B cell (primary cell): ENCODE results near the gene IGFN1. TPM values are rescaled to one million over a fixed set of nuclear protein-coding genes. Genes with fewer than 3 reads are reported as not detected.

ENCODE experiments used
- ATAC-seq: fragments of 200-7000 bp; cut with Tn5 transposase; one replicate; pipeline ENCODE4 v1.10.0; 2021; ENCODE audit warnings: low read depth, mild to moderate bottlenecking, moderate number of reproducible peaks, moderate library complexity
- CTCF ChIA-PET: fragments of 350-600 bp; sonication (Branson Sonifier 250); formaldehyde crosslinking; loops from one replicate; lab custom pipeline; 2021; ENCODE audit warnings: antibody characterized with exemption, inconsistent platforms; lab: Charles Lee
- POLR2A ChIA-PET: fragments of 350-600 bp; sonication (Branson Sonifier 250); formaldehyde crosslinking; loops from one replicate; lab custom pipeline; 2021; ENCODE audit warnings: antibody characterized with exemption; lab: Charles Lee
- DNase-seq: peaks from one replicate; pipeline ENCODE4 v3.0.0; 2013
- H2AFZ ChIP-seq: 2 replicates; pipeline ENCODE4 v1.6.1; 2012; ENCODE audit warnings: mild to moderate bottlenecking, low read depth, low read length; ENCODE audit not compliant: insufficient read depth, poor library complexity, severe bottlenecking
- H3K27ac ChIP-seq, 2 donors: 1 replicate in 1 of 2; 2 replicates in 1 of 2; pipeline ENCODE4 v1.5.1; 2012 to 2013; ENCODE audit warnings: low read length in 2 of 2, mild to moderate bottlenecking in 2 of 2, moderate library complexity in 1 of 2
- H3K27me3 ChIP-seq, 4 experiments: fragments of 200-600 bp in 1 of 4; sonication (generic) in 1 of 4; replicated peaks in 1 of 4; 1 replicate in 2 of 4; 2 replicates in 2 of 4; pipeline versions ENCODE4 v1.6.1 to v1.7.0; 2013 to 2016; ENCODE audit warnings: low read length in 3 of 4, mild to moderate bottlenecking in 2 of 4, mixed read lengths in 1 of 4, moderate library complexity in 1 of 4; ENCODE audit not compliant: insufficient read depth in 4 of 4, control insufficient read depth in 3 of 4; ENCODE audit errors: control extremely low read depth in 1 of 4
- H3K36me3 ChIP-seq, 2 experiments: replicated peaks in 1 of 2; 1 replicate in 1 of 2; 2 replicates in 1 of 2; pipeline versions ENCODE4 v1.6.1 to v1.7.1; 2013; ENCODE audit warnings: low read length in 1 of 2; ENCODE audit not compliant: insufficient read depth in 2 of 2, control insufficient read depth in 1 of 2; ENCODE audit errors: control extremely low read depth in 1 of 2, extremely low read depth in 1 of 2
- H3K4me1 ChIP-seq, 2 donors: fragments of 200-600 bp in 1 of 2; sonication (generic) in 1 of 2; 1 replicate in 1 of 2; 2 replicates in 1 of 2; pipeline versions ENCODE4 v1.5.1 to v1.6.1; 2013 to 2017; ENCODE audit warnings: low read length in 2 of 2; ENCODE audit not compliant: control insufficient read depth in 2 of 2, insufficient read depth in 2 of 2
- H3K4me2 ChIP-seq: replicated peaks from 2 replicates; pipeline ENCODE3; 2012; ENCODE audit warnings: mild to moderate bottlenecking, low read depth, low read length; ENCODE audit not compliant: poor library complexity, severe bottlenecking
- H3K4me3 ChIP-seq, 5 experiments: fragments of 200-600 bp in 1 of 5; sonication (generic) in 1 of 5; 1 replicate in 3 of 5; 2 replicates in 2 of 5; pipeline versions ENCODE4 v1.5.1 to v1.7.0; 2011 to 2016; ENCODE audit warnings: low read length in 4 of 5, mild to moderate bottlenecking in 4 of 5, low read depth in 2 of 5, control low read depth in 1 of 5, moderate library complexity in 1 of 5; ENCODE audit not compliant: insufficient read depth in 1 of 5; ENCODE audit errors: control extremely low read depth in 1 of 5, extremely low read depth in 1 of 5
- H3K79me2 ChIP-seq: fragments of 200-600 bp; sonication (generic); one replicate; pipeline ENCODE4 v1.6.0; 2016; ENCODE audit warnings: low read length; ENCODE audit not compliant: control insufficient read depth, insufficient read depth
- H3K9ac ChIP-seq: fragments of 200-600 bp; sonication (generic); 2 replicates; pipeline ENCODE4 v1.6.1; 2017; ENCODE audit warnings: mild to moderate bottlenecking, low read length, moderate library complexity
- H3K9me3 ChIP-seq, 3 donors: one replicate each; pipeline versions ENCODE4 v1.6.1 to v1.7.1; 2013; ENCODE audit warnings: low read length in 2 of 3; ENCODE audit not compliant: control insufficient read depth in 2 of 3, insufficient read depth in 1 of 3; ENCODE audit errors: control extremely low read depth in 1 of 3
- H4K20me1 ChIP-seq: 2 replicates; pipeline ENCODE4 v1.6.0; 2012; ENCODE audit warnings: mild to moderate bottlenecking, low read length; ENCODE audit not compliant: insufficient read depth, control insufficient read depth, poor library complexity, severe bottlenecking
- H3K27ac Mint-ChIP-seq: one replicate; pipeline ENCODE4 v1.8.0; 2021; ENCODE audit warnings: mixed read lengths
- H3K27me3 Mint-ChIP-seq: one replicate; pipeline ENCODE4 v1.8.0; 2021; ENCODE audit warnings: mixed read lengths
- H3K4me1 Mint-ChIP-seq: one replicate; pipeline ENCODE4 v1.8.0; 2021; ENCODE audit warnings: mixed read lengths
- H3K4me3 Mint-ChIP-seq: one replicate; pipeline ENCODE4 v1.8.0; 2021; ENCODE audit warnings: mixed read lengths
- H3K9me3 Mint-ChIP-seq: one replicate; pipeline ENCODE4 v1.8.0; 2022; ENCODE audit warnings: mixed read lengths; ENCODE audit not compliant: insufficient read depth
- CTCF ChIP-seq: fragments of 200-600 bp; IDR thresholded peaks from one replicate; pipeline ENCODE4 v1.8.0; 2022; ENCODE audit warnings: antibody characterized with exemption, mild to moderate bottlenecking
- EZH2 ChIP-seq: IDR thresholded peaks from 2 replicates; pipeline ENCODE4 v1.6.1; 2012; ENCODE audit warnings: borderline replicate concordance, low read depth, mild to moderate bottlenecking, moderate library complexity, low read length; ENCODE audit not compliant: insufficient read depth, poor library complexity, severe bottlenecking
- WGBS: methylation state at CpG from one replicate; pipeline ENCODE4 v1.1.5; 2013; ENCODE audit warnings: missing lambda C conversion rate; ENCODE audit not compliant: insufficient coverage; 5-methylcytosine and 5-hydroxymethylcytosine counted together
- intact Hi-C: fragments of 100-400 bp; cut with micrococcal nuclease; formaldehyde crosslinking; loops from one replicate; pipeline ENCODE4 v1.10.0; 2022
- polyA plus RNA-seq: library from polyadenylated mRNA; depleted of rRNA; stranded (reverse); fragments of >200 nt; gene quantifications from 2 replicates; pipeline ENCODE4 v1.2.3, GENCODE V29; 2012
- total RNA-seq, 2 donors: library from RNA; stranded (reverse); fragments of 120-200 nt in 1 of 2; gene quantifications; 1 replicate in 1 of 2; 2 replicates in 1 of 2; pipeline versions ENCODE4 v1.2.3 to v1.2.4, GENCODE V29; 2013 to 2022

The IGFN1 gene
- total and polyA plus RNA-seq, 2 donors (not counting 1 experiment from before 2014, with no cell fraction given): not detected

- no peaks in the 10 kb centered on the region for H3K79me2 ChIP-seq
- H3K4me1 ChIP-seq: no peaks in the 10 kb centered on the region
- H3K4me1 Mint-ChIP-seq: no peaks in the 10 kb centered on the region
- H3K4me3 ChIP-seq: no peak overlapping the region
- ATAC-seq (no peak), DNase-seq (no peak)
- ChIA-PET POLR2A (no interaction called here), CTCF (no interaction called here)
- no peak for TF ChIP-seq EZH2
- no peak for TF ChIP-seq CTCF
- H3K27ac ChIP-seq: no peak overlapping the region
- no peaks in the 10 kb centered on the region for H4K20me1 ChIP-seq
- no peak overlapping the region for H3K4me3 Mint-ChIP-seq
- no peak overlapping the region for H2AFZ ChIP-seq
- WGBS: 63% methylated on average over 4 of the region's 4 CpGs
- H3K36me3 ChIP-seq: no peaks in the 10 kb centered on the region
- no peak overlapping the region for H3K9ac ChIP-seq
- H3K9me3 ChIP-seq: no peaks in the 10 kb centered on the region
- no peaks in the 10 kb centered on the region for H3K9me3 Mint-ChIP-seq
- H3K4me2 ChIP-seq: no peak overlapping the region
- intact Hi-C loops: no loop called here
- peaks cover 0 to 8% (median 0%) of the 10 kb centered on the region in 4 experiments for H3K27me3 ChIP-seq
- peaks cover 46% of the 10 kb centered on the region for H3K27me3 Mint-ChIP-seq
- no peak overlapping the region for H3K27ac Mint-ChIP-seq
Observed at GRCh38 chr1:201206176-201206575, 15.6 kb downstream of the IGFN1 start.

- Histone ChIP-seq H3K27me3 (peaks cover 0 to 5% (median 0%) of the 10 kb centered on the region in 4 experiments), H3K9ac (no peak overlapping the region), H4K20me1 (no peaks in the 10 kb centered on the region), H3K4me1 (no peaks in the 10 kb centered on the region), H2AFZ (no peak overlapping the region), H3K4me3 (no peak overlapping the region), H3K36me3 (no peaks in the 10 kb centered on the region), H3K4me2 (no peak overlapping the region), H3K27ac (no peak overlapping the region), H3K9me3 (no peaks in the 10 kb centered on the region), H3K79me2 (no peaks in the 10 kb centered on the region)
- no peak overlapping the region for H3K4me3 Mint-ChIP-seq
- DNase-seq (no peak), ATAC-seq (no peak)
- intact Hi-C loops: no loop called here
- H3K27me3 Mint-ChIP-seq: peaks cover 54% of the 10 kb centered on the region
- TF ChIP-seq EZH2 (no peak), CTCF (no peak)
- no peaks in the 10 kb centered on the region for H3K4me1 Mint-ChIP-seq
- ChIA-PET CTCF (no interaction called here), POLR2A (no interaction called here)
- no peaks in the 10 kb centered on the region for H3K9me3 Mint-ChIP-seq
- 89% methylated on average over 3 of the region's 3 CpGs for WGBS
- H3K27ac Mint-ChIP-seq: no peak overlapping the region
Observed at GRCh38 chr1:201207046-201207445, 16.4 kb downstream of the IGFN1 start.
